ENCODE data around the gene GUCY1A1. TPM values are rescaled to one million over a fixed set of nuclear protein-coding genes. Genes with fewer than 3 reads are reported as not detected.
A peak's percentile ranks its signal among the peaks of the same experiment; 100 is the strongest.
"Not testable (repeated sequence)": the region's sequence is repeated elsewhere in the genome, so short reads cannot be mapped to it uniquely, and the experiment has no call there.

GUCY1A1 gene
- 4.9 TPM for total RNA-seq

DNA sequence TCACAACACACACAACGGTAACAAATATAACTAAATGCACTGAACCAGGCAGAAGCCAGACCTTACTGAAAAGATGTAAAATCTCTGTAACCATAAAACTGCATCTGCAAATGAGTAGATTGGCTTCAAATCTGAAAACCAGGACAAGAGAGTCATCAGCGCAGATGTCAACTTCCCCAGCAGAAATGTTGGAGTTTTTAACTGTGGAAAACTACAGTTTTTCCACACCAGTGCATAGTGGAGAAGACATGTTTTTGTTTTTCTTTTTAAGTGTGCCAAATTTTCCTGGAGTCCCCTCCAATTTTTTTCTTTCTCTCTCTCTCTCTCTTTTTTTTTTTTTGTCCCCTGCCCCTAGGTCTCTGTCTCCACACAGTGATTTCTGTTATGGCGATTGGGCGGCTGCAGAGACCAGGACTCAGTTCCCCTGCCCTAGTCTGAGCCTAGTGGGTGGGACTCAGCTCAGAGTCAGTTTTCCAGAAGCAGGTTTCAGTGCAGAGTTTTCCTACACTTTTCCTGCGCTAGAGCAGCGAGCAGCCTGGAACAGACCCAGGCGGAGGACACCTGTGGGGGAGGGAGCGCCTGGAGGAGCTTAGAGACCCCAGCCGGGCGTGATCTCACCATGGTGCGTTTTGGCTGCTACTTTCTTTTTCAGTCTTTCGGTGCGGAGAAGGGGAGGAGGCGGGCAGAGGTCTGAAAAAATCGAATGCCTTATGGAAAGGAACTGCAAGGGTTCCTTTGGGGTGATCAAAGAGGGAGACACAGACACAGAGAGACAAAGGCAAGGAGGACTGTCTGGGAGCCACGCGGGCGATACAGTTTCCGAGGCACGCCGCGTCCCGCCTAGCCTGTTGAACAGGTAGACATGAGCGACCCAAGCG is at the start of gene GUCY1A1:
Gene GUCY1A1, plus strand, starts transcription at position 505 of the 878 bp plus-strand sequence. CDS start 30,020 bp downstream, outside the sequence.
- DNase-seq (ENCODE audit: low spot score) = no peak
- peak; percentile 33 for ATAC-seq

DNA sequence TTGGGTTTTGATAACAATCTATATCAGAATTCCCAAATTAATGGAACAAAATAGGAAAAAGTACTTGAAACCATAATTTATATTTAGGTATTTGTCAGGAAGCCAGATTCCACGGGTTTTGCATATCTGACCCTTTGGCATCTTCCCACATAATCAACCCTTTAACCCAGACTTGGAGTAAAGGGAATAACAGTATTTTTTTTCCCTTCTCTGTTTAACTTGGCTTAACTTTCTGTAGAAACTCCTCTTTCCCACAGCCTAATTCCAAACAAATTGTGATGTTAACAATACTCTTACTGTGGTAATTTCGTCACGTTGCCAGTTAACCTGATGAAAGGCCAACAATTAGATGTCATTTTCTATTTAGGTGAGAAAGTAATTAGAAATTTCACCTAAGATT is 49.4 kb upstream of the GUCY1A1 start:
- DNase-seq (ENCODE audit: low spot score) (no peak), ATAC-seq (no peak)

- no peak for DNase-seq (ENCODE audit: low spot score)
- no peak for ATAC-seq
These were observed 48.3 kb upstream of the GUCY1A1 start for GRCh38 chr4:155618183-155618838.

DNA sequence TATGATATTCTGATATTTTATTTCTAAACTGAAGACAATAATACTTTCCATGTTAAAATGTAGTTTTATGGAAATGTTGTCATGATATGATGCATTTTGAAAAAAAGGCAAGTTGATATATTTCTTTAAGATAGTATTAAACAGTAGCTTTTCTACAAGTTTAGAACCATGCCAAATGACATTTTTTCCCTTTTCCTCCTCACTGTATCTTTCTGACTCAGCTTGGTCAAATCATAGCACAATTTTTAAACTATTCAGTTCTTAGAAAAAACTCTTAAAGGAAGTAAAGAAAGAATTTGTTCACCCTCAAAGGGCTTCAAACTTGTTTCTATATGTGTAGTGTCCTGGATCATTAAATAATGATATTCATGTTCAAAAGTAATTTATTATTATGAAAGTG is 46.0 kb upstream of the GUCY1A1 start:
- DNase-seq (ENCODE audit: low spot score) (no peak), ATAC-seq (no peak)

DNA sequence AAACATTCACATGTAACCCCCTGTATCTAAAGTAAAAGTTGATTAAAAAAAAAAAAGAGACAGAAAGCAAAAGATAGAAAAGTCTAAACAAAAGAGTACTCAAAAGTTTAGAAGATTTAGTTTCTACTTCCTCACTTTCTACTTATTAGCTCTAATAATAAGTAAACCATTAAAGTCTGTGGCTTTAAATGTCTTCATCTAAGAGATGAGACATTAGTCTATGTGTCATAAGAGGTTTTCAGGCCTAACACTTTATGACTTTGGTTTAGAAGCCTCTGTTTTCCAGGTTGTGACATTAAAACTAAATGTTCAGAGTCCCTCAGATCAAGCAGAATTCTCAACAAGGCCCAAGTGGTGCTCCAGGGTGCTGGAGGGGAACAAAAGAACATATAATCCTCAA is 42.2 kb upstream of the GUCY1A1 start:
- no peak for ATAC-seq
- no peak for DNase-seq (ENCODE audit: low spot score)

DNA sequence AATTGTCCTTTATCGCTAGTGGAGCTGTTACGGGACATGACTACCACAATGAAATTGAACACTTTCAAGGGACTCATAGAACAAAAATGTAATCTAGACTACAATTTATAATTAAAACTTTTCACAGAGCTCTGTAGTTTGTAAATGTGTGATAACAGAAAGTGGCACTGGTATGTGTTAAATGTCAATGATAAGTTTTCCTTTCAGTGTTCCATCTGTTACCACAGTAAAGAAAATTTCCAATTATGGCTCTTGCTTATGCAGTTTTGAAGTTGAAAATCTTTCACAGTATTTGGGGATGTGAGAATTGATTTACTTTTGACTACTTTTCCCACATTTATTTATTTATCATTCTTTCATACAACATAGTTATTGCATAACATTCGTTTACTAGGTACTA is 40.1 kb upstream of the GUCY1A1 start:
- no peak for ATAC-seq
- DNase-seq (ENCODE audit: low spot score) = no peak

DNA sequence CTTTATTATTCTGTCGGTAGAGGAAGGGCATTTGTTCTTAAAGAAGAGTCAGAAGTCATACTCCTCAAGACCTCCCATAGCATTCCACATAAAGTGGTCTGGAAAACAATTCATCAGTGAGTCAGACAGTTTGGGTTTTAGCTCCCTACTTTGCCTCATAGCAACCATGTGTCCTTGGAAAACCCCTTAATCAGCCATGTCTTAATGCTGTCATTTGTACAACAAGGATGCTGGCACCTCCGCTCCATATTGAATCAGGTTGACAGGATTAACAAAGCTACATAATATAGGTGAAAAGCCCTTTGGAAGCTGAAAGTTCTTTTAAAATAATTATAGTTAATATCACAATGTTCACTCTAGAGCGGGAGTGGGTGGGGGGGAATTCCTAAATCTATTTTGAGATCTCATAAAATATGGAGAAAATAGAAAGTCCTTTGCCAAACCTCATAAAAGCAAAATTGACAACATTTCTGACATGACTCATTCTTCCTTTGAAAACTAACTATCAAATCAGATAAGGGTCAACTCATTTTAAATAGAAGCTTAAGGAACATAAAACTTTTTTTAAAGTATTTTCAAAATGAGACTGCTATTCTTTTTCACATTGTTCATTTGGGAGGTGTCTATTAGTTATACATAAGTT is 37.3 kb upstream of the GUCY1A1 start:
- ATAC-seq = no peak
- DNase-seq (ENCODE audit: low spot score) = no peak

- ATAC-seq (no peak), DNase-seq (ENCODE audit: low spot score) (no peak)
These were observed 36.7 kb upstream of the GUCY1A1 start for GRCh38 chr4:155629956-155630355.

DNA sequence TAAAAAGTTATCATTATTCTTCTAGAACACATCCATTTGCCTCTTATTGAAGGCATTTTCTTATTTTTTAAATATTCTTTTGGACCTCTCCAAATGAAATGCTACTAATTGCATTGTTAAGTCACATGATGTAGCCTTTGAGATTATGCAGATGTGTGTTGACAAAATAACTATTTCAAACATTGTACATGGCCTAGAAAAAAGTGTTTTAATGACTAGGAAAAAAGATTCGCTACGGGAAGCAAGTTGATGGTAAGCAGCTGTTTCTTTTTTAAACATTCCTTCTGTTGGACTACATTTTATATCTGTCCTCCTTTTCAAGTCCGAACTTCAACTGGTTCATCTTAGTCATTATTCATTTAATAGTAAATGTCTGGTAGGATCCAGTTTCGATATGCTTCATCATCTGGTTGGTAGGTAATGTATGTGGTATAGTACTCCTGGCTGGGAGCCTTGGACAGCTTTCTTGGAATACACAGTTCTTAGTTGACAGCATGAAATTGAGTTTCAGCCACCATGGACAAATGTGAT is 34.3 kb upstream of the GUCY1A1 start:
- ATAC-seq = no peak
- no peak for DNase-seq (ENCODE audit: low spot score)

- DNase-seq (ENCODE audit: low spot score) (no peak), ATAC-seq (no peak)
These were observed 28.3 kb upstream of the GUCY1A1 start for GRCh38 chr4:155638195-155638965.

DNA sequence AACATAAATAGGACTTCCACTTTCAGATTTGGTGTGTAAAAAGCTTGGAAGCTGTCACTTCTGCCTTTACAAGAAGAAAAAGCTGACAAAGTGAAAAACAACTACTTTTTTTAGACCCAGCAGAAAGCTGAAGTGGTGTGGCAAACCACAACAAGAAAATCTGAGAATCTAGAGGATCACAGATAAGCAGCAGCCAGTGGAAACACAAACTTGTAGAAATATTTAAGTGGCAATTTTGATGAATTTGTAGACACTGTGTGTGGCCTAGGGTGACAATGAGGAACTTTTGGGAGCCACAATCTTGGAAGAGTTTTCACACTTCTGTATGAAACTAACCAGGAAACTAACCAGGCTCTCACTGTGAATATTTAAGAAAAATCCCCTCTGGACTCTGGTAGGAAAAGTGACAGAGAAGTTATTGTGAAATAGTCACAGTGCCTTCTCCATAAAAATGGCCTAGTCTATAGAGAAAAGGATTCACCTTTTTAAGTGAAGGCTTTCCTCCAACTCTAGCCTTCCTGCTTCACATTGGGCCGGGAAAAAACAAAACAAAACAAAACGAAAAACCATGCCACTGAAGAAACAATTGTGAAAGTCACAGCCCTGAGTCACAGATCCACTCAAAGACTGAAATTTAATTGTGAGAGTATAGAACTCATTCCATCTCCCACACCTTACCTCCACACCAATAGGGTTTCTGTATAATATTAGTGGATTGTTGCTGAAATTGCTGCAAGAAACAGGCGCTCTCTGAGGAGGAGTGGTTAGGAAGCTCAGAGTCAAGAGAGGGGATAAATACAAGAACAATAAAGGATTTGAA is 26.7 kb upstream of the GUCY1A1 start:
- DNase-seq (ENCODE audit: low spot score) (no peak), ATAC-seq (no peak)

GRCh38 chr4:155640751-155641150 is 25.9 kb upstream of the GUCY1A1 start:
- ATAC-seq = no peak
- no peak for DNase-seq (ENCODE audit: low spot score)

- no peak for ATAC-seq
- no peak for DNase-seq (ENCODE audit: low spot score)
These were observed 23.6 kb upstream of the GUCY1A1 start for GRCh38 chr4:155643087-155643486.

GRCh38 chr4:155646001-155646400 is 20.6 kb upstream of the GUCY1A1 start:
- DNase-seq (ENCODE audit: low spot score) (no peak), ATAC-seq (no peak)

GRCh38 chr4:155650785-155651184 is 15.9 kb upstream of the GUCY1A1 start:
- ATAC-seq; DNase-seq (ENCODE audit: low spot score): not testable (repeated sequence)

- no peak for ATAC-seq
- DNase-seq (ENCODE audit: low spot score) = no peak
These were observed 13.6 kb upstream of the GUCY1A1 start for GRCh38 chr4:155653052-155653451.

DNA sequence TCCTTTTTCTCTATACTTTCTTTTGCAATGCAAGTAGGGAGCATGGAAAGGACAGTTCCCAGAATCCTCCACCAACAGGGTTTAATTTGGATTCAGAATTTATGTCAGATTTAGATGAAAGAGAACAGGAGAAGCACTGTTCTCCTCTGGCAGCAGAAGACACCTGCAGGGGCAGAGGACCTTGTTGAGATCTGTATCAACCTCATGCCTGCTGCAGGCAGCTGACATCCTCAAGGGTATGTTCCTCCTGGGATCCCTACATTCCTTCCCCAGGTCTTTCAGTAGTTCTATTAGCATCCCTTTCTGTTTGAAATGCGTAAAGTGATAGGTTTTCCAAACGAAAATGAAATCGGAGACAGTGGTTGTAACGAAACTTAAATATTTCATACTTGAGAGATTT is 10.6 kb upstream of the GUCY1A1 start:
- ATAC-seq (no peak), DNase-seq (ENCODE audit: low spot score) (no peak)

DNA sequence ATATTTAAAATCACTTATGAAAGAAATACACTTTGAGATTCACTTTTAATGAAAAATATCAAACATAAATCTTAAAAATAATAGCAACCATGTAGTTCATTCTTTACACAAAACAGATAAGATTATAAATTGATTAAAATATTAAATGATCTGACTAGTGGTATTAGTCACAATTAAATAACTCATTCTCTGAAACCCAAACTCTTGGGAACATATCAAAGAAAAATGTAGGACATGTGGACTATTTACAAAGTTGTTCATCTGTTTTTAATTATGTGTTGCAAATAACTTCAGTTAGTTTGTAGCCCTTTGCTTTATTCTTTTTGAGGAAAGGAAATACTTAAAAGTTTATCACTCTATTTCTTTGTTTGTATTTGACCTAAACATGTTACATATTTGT is 9.5 kb upstream of the GUCY1A1 start:
- ATAC-seq (no peak), DNase-seq (ENCODE audit: low spot score) (no peak)

DNA sequence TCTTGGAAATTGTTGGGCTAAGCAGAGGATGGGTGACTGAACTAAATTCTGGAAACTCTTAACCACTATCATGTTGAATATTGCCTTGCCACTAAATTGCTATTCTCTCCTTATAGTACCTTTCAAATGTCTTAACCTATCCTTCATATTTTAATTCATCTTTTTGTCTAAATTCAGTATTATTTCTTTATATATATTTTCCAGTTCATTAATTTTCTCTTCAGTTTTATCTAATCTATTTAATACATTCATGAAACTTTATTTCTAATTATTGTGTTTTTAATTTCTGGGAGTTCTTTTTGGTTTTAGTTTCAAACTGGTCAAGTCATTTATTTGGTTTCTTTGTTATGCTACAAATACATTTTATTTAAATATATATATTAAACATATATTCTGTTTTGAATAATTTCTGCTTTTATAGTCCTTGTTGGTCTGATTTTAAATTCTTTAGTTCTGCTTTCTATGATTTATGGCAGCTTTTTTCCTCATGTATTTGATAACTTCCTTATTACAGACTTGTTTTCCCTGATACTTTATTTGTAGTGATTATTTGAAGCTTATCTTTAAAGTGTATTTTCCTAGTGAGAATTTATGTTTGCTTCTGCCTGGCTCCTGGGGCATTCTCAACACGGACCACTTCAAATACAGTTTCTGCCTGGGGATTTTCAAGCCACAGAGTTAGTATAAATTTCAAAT is 8.5 kb upstream of the GUCY1A1 start:
- no peak for ATAC-seq
- no peak for DNase-seq (ENCODE audit: low spot score)
